ENCODE measurements around the gene FGF22.

DNA sequence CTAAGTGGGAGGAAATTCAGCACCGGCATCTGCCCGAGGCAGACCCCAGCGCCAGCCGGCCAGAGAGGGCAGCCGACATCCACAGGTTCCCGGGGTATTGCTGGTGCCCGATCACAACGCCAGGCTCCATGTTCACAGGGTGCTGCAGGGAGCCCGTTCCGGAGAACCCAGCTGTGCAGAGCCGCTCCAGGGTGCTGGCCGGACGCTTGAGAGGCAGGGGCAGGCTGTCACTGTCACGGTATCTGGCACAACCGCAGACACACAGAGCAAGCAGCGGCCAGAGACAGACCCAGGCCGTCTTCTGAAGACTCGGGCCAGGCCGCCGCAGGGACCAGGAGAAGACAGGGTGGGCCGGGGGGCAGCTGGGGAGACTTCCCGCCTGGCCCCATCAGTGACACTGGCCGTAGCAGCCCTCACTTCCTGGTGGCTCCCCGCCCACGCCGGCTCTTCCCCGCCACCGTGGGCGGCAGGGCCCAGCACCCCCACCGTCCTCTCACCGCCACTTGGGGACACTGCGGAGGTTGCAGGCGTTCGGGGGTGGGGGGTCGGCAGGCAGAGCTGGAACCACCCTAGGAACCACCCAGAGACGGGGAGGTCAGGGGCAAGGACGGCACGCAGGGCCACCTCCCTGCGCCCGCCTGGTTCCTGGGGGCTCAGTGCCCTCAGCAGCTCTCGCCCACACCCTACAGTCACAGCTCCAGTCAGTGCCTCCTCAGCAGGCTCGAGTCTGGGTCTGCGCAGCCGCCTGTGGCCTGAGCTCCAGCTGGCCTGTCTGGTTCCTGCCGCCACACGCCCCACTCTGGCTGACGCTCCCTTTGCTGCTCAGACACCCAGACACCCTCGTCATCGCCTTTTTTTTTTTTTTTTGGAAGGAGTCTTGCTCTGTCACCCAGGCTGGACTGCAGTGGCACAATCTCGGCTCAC is 19.5 kb downstream of the FGF22 start:
- TF ChIP-seq CTCF (IDR thresholded peaks at IDR 0.05): no peak
- TF ChIP-seq EZH2 (IDR thresholded peaks at IDR 0.05; ENCODE audit: borderline replicate concordance, insufficient read depth, low read depth, low read length, poor library complexity, severe bottlenecking): no peak

Measured in B cell (primary cell).